ENCODE results near the gene GNG2. TPM values are rescaled to one million over a fixed set of nuclear protein-coding genes. Genes with fewer than 3 reads are reported as not detected.

Gene GNG2
- total and polyA plus RNA-seq, 2 experiments from 2014 or later, result 9.9 to 14.8 TPM

- DNase-seq (ENCODE audit: low spot score) (no peak), ATAC-seq (no peak)
- no peak overlapping the region for H2AFZ ChIP-seq
- H4K20me1 ChIP-seq (replicated peaks; ENCODE audit: insufficient read depth), result peaks cover 19% of the 10 kb centered on the region; the same call in 1 of the 2 replicates
- H3K27me3 Mint-ChIP-seq (ENCODE audit: insufficient read depth, low read depth, poor library complexity), result peaks cover 3% of the 10 kb centered on the region
- H3F3A ChIP-seq (replicated peaks; ENCODE audit: low read depth), result no peaks in the 10 kb centered on the region
- no peaks in the 10 kb centered on the region for H3K9me2 ChIP-seq (ENCODE audit: insufficient read depth)
- peaks cover 30% of the 10 kb centered on the region for H3K36me3 ChIP-seq (ENCODE audit: insufficient read depth)
- H3K79me2 ChIP-seq (replicated peaks; ENCODE audit: insufficient read depth), result peaks cover 78% of the 10 kb centered on the region
- H3K4me1 Mint-ChIP-seq, result peaks cover 3% of the 10 kb centered on the region
- H3K4me3 Mint-ChIP-seq, result no peak overlapping the region
- no peaks in the 10 kb centered on the region for H3K27me3 ChIP-seq (ENCODE audit: insufficient read depth)
- H3K4me2 ChIP-seq, result no peak overlapping the region
- TF ChIP-seq POLR2AphosphoS5 (IDR thresholded peaks at IDR 0.05; ENCODE audit: low read depth) (no peak), REST (IDR thresholded peaks at IDR 0.05; ENCODE audit: unreplicated experiment) (no peak), NANOG (IDR thresholded peaks at IDR 0.05; ENCODE audit: borderline replicate concordance) (no peak), EZH2 (IDR thresholded peaks at IDR 0.05; ENCODE audit: low read depth, unreplicated experiment) (no peak), JUNB (IDR thresholded peaks at IDR 0.05; ENCODE audit: unreplicated experiment) (no peak), CTCF (conservative IDR thresholded peaks at IDR 0.05; ENCODE audit: low read depth in 2 of 2) (no peak), ZNF331 (CRISPR knock-in tag; IDR thresholded peaks at IDR 0.05; ENCODE audit: low read depth) (no peak), ZNF114 (CRISPR knock-in tag; IDR thresholded peaks at IDR 0.05) (no peak), ZNF462 (CRISPR knock-in tag; IDR thresholded peaks at IDR 0.05) (no peak), CREB1 (CRISPR knock-in tag; IDR thresholded peaks at IDR 0.05; ENCODE audit: low read depth) (no peak)
- no peak overlapping the region for H3K27ac Mint-ChIP-seq
- peaks cover 65% of the 10 kb centered on the region for H3K36me3 Mint-ChIP-seq (ENCODE audit: low read depth)
- no peak overlapping the region for H3K27ac ChIP-seq (ENCODE audit: low read depth)
- H3K4me1 ChIP-seq (ENCODE audit: insufficient read depth), result peaks cover 3% of the 10 kb centered on the region; the same call in 1 of the 2 replicates
- H3K4me3 ChIP-seq, result no peak overlapping the region
- H3K9me3 Mint-ChIP-seq, result no peaks in the 10 kb centered on the region
Observed at GRCh38 chr14:51993285-51993920, 133.0 kb downstream of the GNG2 start.
